Measurements from ENCODE around the gene LOC101059915.

LOC101059915 gene

DNA sequence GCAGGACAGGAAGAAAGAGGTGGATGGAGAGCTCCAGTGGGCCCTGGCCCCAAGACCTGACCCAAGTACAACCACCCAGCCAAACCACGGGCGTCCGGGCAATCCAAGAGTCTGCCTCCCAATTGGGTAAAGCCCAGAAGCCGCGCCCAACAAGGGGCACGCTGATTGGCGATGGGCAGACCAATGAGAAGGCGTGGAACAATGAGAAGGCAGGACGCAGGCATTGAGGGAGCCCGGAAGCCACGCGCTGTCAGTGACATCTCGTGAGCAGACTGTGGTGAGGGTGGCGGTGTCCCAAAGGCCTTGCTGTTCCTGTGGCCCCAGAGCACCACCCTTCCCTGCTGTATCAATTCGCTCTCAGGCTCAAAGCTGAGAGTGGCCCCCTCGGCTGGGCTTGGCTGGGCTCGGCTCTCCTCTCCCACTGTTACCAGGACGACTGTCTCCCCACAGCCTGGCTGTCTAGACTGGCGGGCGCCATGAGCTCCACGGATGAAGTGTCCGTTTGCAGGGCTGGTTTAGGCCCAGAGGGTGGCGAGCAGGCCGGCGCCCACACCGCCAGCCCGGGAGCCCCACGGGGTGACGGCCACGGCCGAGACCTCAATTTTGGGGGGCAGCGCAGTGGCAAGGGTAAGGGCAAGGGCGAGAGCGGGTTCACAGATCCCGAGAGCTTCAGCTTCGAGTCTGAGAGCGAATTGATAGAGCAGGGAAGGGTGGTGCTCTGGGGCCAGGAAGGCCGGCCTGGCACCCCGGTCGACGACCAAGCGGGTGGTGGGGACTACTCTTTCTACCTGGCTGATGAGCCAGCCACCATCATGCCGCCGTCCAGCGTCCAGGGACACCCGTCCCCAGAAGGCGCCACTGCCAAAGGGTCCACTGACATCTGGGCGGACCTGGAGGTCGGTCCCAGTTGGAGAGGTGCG lies at the start of gene LOC101059915:
Gene LOC101059915, plus strand, starts transcription at position 219 of the 920 bp plus-strand sequence.
- no peak for DNase-seq (ENCODE audit: low spot score)

DNA sequence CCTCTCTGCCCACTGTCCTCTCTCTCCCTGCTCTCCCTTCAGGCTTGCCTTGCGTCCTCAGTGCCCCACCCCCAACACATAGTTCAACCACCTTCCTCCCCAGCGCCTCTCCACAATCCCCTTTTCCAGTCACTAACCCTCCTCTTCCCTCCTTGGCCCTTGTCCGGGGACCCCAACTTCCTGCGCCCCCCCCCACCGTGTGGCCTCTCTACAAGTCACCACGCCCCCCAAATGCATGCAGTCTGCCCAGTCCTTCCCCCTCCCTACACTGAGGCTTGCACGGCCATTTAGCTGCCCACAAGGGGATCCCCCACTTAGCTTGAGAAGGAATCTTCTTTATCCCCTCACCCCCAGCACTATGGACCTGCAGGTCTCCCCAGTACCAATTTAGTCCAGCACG lies 49.6 kb upstream of the LOC101059915 start:
- no peak for DNase-seq (ENCODE audit: low spot score)

DNA sequence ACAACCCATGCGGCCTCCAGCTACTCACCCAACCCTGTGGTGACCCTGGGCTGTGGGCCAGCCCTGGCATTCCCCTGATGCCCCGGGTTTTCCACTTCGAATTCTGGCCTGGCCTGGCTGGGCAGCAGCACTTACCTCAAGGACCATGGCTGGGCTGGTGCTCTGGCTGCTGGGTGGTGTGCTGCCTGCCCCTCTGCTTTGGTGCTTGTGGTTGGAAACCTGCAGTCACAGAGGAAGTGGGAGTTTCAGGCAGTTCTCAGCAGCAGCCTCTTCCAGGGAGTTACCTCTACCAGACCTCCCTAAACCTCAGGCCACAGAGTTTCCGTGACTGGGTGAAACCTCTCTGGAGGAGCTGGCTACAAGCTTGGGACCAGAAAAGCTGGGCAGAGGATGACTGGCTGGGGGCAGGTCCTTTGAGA lies 49.0 kb upstream of the LOC101059915 start, which contains the start of gene CXCR3:
Gene CXCR3, minus strand, starts transcription at position 209 of the 419 bp plus-strand sequence. Its CDS starts 62 bp downstream, at position 147.
- no peak for DNase-seq (ENCODE audit: low spot score)

DNA sequence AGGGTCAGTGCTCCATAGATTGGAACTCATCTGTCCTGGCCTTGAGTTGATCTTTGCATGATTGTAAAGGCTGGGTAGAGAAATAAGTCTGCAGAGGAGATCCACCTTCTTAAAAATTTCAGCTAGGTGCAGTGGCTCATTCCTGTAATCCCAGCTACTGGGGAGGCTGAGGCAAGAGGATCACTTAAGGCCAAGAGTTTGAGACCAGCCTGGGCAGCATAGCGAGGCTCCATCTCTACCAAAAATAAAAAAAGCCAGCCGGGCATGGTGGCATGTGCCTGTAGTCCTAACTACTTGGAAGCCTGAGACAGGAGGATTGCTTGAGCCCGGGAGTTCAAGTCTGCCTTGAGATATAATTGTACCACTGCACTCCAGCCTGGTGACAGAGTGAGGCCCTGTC lies 48.6 kb upstream of the LOC101059915 start:
- DNase-seq (ENCODE audit: low spot score), result no peak

DNA sequence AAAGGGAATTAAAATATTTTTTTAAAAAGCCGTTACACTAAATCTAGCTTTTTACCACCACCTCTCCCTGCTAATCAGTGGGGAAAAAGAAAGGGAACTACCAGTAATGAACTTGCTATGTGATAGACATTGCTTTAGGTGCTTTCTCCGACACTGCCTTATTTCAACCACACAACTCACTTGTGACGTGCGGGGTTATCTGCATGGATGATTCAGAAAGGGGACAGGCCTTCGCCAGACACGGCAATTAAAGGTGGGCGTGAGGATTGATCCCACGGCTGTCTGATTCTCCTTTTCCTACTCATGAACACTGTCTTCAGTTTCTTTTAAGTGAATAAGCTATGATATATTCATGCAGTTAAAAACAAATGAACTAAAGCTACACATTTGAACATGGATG lies 48.2 kb upstream of the LOC101059915 start:
- DNase-seq (ENCODE audit: low spot score), result no peak

DNA sequence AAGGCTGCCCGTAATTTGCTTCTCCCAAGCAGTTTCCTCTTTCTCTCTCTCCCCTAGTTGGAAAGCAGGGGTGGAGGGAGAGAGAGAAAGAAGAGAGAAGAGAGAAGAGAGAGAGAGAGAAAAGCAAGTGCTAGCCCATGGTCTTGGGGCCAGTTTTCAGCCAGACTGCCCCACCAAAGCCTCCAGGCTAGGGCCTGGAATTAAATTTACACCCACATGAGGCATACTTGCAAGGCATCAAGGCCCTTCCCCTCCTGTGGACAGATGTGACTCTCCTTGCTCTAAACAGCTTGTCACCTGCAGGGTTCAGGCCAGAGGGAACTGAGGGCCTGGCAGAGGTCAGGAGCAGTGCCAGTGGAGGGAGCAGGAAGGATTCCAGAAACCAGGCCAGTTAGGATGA lies 47.4 kb upstream of the LOC101059915 start:
- no peak for DNase-seq (ENCODE audit: low spot score)

DNA sequence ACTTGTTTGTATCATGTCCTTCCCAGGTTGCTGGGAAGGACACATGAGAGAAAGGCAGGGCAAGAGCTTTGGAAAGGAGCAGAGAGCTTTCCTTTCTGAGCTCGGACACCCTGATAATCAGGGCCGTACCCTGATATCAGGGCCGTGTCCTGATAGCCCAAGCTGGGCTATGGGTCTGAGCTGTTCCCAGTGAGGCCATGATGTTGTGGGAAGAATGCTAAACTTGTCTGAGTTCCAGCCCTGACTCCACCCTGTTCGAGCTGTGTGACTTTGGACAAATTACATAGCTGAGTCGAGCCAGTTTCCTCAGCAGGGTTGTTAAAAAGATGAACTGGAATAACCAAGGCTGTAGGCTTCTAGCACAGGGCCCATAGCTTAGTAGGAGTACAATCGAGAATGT lies 45.7 kb upstream of the LOC101059915 start:
- DNase-seq (ENCODE audit: low spot score), result peak; percentile 52

DNA sequence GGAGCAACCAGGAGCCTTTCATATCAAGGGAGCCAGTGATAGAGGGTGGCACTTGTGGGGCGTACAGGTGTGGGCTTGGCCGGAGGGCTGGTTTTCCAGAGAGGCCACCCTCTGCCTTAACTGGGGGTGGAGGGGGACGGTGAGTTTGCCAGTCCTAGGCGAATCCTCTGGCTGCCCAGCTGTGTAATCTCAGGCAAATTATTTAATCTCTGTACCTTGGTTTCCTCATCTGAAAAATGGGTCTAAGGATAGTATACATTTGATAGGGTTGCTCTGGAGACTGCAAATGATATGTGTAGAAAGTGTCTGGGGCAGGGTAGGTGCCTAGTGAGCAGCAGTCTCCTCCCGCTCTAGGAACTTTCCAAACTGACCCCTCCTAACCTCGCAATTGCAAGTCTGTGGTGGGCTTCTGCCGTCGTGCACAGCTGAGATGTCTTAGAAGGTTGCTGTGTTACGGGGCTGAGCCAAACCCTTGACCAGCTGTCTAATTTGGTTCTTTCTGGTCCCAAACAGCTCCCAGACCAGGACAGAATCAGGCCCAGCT lies 45.2 kb upstream of the LOC101059915 start:
- DNase-seq (ENCODE audit: low spot score), result no peak

DNA sequence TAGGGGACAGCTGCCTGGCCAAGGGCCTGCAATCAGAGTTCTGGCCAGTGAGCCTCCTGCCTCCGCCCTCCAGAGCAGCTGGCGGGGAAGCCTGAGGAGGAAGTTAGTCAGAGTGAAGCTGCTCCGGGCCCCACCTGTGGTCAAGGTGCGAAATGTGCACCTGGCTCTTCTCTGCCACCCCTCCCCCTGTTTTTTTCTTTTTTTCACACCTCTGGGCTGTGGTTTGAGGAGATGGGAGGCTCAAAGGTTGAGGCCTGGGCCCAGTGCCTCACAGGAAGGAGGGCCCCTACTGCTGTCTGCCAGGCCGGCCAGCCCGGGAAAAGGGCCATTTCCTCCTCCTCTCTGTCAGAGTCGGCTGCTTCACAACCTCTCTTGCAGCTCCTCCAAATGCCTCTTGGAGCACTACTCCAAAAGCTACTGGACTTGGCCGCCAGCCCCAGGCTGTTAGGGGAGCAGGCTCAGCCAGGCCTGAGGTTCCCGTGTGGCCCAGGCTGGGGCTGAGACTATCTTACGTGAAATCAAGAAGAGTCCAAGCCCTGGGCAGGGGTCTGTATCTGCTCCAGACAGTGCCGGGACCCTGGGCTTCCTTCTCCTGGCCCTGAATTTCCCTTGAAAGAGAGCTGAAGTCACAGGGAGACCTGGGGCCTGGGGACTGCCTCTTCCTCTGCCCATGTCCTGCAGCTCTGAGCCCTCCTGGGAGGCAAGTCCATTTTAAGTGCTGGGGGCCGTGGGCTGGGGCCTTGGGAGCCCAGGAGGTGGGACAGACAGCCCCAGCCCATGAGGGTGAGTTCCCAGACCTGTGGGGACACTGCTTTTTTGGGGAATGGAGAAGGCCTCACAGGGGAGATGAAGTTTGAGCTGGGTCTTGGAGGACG lies 44.5 kb upstream of the LOC101059915 start:
- peak; percentile 91 for DNase-seq (ENCODE audit: low spot score)

DNA sequence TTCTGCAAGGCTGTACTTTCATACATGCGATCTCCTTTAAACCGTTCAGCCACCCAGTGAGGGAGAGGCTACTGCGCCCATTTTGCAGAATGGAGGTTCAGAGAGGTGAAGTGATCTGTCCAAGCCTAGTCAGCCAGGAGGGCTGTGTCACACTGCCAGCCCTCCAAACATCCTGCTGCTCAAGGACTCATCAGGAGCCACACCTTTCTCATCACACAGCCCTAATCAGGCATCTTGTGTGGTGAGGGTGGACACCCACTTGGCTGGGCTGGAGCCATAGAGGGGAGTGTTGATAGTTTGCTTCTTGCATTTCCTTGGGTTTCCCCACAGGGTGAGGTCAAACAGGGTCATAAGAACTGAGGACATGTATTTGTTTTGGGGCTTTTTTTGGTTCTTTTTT lies 43.6 kb upstream of the LOC101059915 start:
- no peak for DNase-seq (ENCODE audit: low spot score)

DNA sequence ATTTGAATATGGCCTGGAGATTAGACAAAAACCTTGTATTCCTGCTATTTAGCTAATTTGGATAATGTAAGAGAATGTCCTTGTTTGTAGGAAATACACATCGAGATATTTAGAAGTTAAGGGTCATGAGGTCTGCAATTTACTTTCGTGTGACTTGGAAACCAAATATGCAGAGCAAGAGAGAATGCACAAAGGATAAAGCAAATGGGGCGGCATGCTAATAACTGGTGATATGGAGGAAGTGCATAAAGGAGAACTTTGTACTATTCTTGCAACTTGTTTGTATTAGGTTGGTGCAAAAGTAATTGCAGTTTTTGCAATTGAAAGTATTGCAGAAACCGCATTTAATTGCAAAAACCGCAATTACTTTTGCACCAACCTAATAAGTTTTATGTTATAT lies 41.9 kb upstream of the LOC101059915 start:
- DNase-seq (ENCODE audit: low spot score), result no peak

DNA sequence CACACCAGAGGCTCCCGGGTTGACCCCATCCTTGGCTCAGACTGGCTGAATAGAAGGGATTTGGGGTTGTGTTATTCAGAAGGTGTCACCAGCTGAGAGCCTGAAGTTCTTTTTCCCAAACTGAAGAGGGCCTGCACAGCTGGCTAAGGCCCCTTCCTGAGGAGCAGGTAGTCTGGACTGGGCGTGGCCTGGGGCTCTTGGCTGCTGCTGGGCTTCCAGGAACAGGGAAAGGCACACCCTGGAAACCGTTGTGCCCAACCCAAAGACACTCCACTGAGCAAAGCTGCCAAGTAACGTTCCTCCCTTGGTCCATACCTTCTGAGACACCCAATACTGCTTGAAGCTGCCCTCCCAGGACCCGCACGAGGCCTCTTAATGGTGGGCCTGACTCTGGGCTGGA lies 40.8 kb upstream of the LOC101059915 start:
- DNase-seq (ENCODE audit: low spot score), result no peak

DNA sequence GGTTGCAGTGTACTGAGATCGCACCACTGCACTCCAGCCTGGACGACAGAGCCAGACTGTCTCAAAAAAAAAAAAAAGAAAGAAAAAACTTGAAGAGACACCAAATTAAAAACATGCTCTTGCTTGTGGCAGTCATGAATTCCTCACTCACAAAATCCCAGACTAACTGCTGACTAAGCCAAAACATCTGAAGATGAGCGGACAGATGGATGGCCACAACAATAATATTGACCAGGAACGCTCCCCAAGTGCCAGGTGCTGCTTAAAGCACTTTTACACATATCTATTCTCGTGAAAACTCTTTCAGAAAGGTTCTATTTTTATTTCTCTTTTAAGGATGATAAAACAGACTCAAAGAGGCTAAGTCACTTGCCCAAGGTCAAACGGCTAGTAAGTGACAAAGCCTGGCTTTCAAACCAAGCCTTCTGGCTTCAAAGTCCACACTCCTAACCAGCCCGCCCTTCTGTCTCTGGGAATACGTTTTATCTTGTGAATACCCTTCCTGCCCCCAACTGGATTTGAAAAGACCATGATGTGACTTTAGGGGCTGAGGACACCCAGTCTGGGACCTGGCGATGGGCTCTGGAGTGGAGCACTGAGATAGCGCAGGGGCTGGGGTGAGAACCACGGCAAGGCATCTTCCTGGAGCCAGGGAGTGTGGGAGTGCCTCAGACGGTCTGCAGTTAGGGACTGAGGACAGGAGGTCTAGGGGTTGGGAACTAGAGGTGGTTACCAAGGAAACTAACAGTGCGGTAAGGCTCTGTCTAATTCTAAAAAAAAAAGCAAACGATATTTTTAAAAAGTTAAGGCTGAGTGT lies 39.5 kb upstream of the LOC101059915 start:
- no peak for DNase-seq (ENCODE audit: low spot score)

DNA sequence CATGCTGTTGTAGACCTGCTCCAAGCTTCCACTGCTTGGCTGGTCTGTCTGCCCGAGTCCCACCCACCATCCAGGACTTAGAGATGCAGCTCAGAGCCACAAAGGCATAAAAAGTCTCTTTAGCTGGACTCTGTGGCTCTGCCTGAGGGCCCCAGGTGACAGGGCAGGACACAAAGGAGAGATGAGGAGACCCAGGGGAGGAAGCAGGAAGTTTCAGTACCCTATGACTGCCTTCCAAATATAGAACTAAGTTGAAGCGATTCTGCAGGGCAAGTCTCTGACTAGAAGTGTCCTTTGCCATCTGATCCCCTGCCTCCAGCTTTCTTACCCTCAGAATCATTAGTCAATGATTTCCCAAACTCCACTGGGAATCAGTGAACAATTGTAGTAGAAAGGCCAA lies 37.9 kb upstream of the LOC101059915 start:
- DNase-seq (ENCODE audit: low spot score), result no peak

DNA sequence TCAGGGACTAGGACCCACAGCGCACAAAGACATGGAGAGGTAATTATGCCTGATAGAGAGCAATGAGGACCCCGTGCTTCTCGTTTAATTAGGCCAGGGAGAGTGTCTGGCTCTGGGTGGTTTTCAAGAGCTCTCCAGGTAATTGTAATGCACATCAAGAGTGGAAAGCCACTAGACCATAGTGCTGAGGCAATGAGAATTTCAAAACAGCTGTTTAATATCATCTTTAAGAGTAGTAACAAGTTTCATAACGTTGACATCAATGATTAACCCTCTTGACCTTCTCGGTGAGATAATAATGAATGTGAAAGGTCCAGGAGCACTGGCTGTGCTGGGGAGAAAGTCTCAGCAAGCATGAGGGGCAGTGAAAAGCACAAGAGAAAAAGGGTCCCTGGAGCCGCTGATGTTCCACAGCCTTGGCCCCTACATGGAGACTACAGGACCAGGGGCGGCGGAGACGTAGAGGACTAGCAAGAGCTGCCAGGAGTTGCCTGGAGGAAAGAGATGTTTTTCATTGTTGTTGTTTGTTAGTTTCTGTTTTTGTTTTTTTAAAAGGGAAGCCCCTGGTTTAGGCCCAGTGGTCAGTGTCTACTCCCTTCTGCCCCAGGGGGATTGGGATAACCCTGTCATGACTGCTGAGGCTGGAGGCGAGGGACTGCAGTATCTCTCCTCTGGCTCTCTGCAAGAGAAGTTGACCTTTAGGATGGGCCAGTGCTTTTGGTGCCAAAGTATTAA lies 34.3 kb upstream of the LOC101059915 start:
- no peak for DNase-seq (ENCODE audit: low spot score)

DNA sequence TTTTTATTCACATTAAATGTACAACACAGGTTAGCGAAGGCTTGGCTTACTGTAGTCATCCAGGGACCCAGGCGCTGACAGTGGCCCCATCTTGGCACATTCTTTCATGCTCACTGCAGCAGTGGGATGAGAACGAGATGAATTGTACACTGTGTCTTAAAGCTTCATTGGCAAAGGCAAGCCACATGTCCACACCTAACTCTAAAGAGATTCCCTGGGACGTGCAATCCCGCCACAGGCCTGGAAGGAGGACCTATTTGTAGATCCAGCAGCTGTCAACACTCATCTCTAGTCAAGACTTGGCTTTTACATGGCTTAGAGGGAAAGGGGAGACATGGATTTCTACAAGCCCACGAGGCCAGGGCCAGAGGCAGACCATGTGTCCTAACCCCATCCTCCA lies 33.0 kb upstream of the LOC101059915 start:
- DNase-seq (ENCODE audit: low spot score), result no peak

DNA sequence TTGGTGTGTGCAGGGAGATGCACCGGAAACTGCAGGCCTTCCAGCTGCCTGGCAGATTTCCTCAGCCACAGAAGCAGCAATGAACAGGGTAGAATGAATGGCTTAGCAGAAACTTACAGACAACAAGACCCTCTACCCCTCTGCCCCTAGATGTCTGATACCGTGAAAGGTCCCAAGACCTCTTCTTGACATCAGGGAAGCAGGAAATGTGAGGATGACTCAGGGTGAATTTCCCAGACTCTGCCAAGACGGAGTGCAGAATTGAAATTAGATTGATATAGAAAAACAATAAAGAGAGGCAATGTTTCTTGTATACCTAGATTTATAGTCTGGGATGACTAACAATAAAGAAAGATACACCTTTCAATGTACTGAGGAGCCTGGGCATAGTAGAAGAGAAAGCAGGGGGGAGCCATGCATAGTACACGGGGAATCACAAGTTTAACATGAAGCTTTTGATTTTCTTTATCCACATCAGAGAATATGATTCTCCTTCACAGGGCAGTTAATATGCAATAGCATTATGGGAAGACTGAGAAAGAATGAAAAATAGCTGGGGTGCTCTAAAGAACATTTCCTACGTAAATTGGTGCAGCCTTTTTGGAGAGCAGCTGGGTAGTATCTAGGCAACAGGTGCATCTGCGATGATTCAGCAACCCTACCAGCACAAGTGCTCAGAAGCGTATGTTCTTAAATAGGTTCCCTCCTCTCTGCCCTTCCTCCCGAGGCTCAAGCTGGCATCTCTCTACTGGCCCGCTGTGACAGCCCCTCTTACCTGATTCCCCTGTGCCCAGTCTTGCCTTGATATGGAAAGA lies 30.7 kb upstream of the LOC101059915 start:
- no peak for DNase-seq (ENCODE audit: low spot score)

DNA sequence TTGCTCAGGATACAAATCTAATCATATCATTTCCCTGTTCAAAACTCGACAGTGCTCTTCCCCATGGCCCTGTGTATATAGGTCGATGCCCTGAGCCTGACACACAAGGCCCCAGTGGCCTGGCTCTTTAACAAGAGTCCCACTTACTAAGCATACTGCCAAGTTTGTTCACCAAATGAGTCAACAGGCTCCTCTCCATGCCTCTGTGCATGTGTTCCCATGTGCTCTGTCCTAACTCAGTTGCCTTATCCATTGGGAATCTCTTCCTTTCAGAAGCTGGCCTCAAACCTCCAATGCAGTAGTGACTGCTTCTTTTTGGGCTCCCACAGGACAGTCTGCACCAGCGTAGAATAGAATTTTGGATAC lies 30.1 kb upstream of the LOC101059915 start:
- DNase-seq (ENCODE audit: low spot score), result no peak

DNA sequence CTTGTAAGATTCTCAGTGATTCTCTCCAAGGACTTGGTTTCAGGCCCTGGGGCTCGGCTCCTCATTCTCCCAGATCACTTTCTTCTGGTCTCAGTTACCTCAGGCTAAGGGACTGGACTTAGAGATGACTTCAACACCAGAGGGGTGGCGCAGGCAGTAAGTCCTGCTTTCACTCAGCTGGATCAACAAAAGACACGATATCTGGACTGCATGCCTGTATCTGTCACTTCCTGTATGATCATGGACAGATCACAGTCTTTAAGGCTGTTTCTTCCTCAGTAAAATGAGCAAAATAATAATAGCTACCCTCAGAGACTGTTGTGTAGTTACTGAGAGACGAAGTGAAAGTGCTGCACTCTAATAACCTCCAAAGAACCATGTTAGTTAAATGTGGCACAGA lies 29.5 kb upstream of the LOC101059915 start:
- peak; percentile 44 for DNase-seq (ENCODE audit: low spot score)

DNA sequence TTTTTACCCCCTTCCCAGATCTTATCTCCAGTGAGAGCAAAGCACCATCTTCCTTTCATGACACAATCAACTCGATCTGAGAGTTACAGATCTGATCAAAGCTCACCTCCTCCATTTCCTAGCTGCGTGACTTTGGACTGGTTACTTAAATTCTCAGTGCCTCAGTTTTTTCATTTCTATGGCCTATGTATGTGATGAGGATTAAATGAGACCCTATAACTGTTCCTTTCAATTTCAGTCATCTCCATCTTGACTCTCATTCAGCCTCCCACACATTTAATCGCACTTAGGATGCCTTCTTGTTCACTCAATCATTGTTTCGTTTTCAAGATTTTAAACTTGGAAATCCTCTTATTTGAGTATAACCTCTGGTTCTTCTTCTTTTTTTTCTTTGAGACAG lies 28.9 kb upstream of the LOC101059915 start:
- no peak for DNase-seq (ENCODE audit: low spot score)

All from GM03348 (cell line).